Stimulated activated CD4-positive, alpha-beta T cell treated with anti-CD3 and anti-CD28 coated beads, Interleukin-15, amount 100 ng/mL, for 48 hours (primary cell): ENCODE measurements around the gene RIMKLB.
"Not testable (repeated sequence)": the region's sequence is repeated elsewhere in the genome, so short reads cannot be mapped to it uniquely, and the experiment has no call there.

ENCODE experiments used
- DNase-seq, 2 donors: peaks; one replicate each; pipeline ENCODE4 v3.0.0-alpha.2; 2020; ENCODE audit warnings: low read depth in 2 of 2

RIMKLB gene

DNA sequence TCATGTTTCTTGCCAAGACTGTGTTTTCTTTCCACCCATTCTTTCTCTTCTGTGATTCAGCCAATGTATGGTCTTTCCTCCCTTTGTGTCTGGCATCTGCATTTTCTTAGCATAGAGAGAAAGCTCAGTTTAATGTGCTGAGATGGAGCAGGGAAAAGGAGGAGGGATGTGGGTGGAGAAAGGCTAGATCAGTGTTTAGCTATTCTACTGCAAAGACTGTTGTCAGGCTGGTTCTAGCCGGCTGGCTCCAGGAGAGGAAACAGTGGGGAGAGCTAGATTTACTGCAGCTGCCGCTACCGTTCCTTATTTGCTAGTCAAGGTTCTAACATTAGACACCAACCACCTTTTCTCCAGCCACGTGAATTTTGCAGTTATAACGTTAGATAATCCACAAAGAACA lies 5.2 kb upstream of the RIMKLB start:
- no peak for DNase-seq

DNA sequence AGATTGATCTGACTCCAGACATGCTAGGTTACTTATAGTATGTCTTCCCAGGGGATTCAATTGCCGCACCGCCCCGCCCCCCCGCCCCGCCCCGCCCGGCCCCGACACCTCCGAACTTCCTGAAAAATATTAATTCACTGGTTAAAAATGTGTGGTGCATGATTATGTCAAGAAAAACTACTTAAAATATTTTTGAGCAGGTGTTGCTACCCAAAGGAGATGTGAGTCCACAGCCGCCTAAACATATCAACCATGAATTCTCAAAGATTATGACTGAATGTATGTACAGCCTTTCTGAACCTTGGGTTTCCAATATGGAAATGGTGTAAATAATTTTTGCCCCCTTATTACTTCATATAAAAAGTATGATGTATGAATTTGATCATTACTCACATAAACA lies 2.7 kb upstream of the RIMKLB start:
- no peak for DNase-seq

DNA sequence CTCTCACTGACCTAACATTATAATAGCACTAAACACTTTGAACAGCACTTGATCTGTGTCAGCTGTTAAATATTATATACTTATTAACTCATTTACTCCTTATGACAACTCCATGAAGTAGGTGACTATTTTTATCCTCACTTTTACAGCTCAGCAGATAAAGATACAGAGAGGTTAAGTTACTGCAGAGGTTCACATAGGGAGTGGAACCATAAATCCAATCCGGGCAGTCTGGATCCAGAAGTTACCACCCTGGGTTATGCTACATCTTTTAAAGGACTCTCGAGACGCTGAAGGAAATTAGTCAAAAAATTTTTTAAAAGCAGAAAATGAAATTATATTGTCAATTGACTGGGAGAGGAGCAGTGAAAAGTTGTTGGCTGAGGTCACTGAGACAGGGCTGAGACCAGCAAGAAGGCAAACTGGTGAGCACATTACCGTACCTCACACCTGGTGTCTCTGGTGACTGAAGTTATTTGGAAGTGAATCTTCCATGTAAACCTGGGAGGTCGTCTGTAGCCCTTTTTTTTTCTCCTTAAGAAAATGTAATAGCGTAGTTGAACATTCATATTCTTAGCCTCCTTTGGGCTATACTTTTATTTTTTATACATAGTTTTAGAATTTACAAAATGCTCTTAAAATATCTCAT lies 1.2 kb upstream of the RIMKLB start:
- DNase-seq: no peak

DNA sequence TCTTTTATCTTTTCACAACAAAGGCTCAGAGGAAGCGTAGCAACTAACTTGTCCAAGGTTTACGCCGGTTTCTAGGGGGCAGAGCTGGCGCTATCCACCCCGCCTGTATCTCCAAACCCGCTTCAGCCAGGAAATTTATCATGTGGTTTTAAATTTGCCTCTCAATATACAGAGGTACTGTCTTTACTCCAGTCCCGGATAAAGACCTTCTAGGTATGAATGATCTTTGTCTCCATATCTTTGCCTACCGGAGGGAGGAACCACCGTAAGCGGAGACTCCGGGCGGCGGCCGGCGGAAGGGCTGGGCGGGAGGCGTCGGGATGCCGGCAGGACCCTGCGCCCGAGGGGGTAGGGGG lies 693 bp upstream of the RIMKLB start:
- no peak for DNase-seq

DNA sequence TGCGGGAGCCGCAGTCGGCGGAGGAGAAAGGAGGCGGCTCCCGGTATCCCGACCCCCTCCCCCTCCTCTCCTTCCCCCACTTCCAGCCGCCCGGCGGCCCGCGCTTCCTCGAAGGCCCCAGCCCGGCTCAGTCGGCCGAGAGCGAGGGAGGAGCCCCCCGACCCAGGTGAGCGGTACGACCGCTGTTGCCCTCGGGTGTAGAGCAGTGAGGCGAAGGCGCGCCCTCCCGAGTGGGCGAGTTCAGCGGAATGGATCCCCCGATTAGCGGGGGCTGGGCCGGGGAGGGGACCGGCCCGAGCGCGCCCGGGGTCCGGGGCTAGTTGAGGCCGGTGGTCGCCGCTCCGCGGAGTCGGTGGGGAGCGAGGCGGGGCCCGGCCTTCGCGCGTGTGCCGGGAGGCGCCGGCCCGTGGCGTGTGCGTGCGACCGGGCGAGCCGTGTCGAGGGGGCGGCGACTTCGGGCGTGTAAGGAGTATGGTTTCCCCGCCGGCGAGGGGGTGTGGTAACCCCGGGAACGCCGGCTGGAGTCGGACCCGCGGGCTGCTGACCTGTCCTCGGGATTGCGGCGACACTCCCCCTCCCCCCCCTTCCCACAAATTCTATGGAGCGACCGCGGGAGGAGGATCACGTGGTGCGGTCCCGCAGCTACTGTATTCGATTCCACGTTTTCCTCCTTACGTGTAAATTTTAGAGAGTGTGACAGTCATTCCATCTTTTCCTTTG lies 501 bp downstream of the RIMKLB start:
- DNase-seq: peak in 1 of 2 donors; percentile 22

DNA sequence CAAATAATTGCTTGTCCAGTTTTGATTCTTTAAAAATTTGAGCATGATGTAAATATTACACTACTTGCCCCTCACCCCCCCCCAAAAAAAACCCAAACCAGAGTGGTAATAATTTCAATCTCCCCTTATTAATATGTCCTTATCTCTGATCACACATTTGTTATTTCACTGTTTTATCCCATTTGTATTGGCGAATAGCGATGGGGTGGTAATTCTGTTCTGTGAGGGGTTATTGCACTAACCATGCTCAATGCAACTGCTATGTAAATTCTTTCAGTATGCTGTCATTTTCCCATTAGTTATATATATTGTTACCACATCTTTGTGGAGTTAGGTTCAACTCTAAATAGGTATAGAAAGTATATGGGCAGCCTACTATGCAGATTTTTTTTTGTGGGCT lies 1.1 kb downstream of the RIMKLB start:
- DNase-seq: no peak

DNA sequence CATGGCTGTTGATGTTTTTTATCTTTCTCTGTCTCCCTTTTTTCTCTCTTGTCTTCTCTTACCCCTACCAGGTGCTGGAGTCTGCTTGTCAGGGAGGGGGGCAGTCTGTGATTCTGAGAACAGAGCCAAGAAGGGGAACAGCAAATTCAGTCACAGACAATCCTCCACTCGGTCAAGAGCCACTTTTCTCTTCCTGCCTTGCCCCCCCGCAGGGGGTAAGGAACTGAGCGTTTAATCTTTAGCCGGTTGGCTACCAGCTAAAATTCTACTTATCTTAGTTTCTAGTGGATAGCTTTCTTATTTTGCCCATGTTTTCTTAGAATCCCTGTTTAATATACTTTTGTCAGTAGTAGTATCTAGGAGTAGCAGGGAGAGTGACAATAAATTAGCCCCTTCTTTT lies 1.9 kb downstream of the RIMKLB start:
- no peak for DNase-seq

DNA sequence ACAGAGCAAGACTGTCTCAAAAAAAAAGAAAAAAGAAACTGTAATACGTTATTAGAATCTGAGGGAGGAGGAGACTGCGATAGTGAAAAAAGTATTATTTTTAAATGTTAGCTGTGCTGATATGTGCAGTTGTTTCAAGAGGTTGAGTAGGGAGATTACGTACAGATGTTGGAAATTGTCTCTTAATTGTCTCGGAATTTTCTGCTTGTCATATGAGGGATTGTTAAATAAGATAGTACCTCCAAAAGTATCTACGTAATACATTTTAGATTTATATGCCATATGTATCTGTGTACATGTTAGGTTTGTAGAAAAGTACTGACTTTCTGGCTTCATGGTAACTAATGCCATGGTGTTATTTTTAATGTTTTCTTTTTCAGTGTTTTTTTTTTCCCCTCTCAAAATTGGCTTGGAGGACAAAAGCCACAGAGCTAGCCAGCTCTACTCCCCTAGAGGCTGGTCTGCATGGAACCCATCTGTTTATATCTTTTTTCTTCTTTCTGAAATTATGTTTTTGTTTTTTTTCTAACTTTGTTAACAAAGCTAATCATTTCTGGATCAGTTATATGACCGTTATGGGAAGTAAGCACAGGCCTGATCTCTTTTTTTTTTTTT lies 3.4 kb downstream of the RIMKLB start:
- DNase-seq: no peak

DNA sequence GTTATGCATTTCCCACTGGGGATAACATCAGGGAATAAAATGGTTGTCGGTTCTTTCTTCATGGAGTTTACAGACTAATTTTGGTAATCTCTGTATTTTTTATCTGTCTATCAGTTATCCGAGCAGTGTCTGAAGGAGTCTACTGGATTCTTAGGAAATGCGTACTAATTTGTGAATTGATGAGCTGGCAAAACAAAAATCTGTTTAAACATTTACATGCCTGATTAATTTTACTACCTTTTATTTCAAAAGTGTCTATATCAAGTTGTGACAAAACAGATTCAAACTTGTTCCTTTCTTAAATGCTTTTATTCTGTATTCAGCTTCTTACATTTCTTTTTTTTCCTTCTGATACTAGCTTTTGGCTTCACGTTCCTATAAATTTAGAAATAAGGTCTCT lies 4.4 kb downstream of the RIMKLB start:
- DNase-seq: no peak

DNA sequence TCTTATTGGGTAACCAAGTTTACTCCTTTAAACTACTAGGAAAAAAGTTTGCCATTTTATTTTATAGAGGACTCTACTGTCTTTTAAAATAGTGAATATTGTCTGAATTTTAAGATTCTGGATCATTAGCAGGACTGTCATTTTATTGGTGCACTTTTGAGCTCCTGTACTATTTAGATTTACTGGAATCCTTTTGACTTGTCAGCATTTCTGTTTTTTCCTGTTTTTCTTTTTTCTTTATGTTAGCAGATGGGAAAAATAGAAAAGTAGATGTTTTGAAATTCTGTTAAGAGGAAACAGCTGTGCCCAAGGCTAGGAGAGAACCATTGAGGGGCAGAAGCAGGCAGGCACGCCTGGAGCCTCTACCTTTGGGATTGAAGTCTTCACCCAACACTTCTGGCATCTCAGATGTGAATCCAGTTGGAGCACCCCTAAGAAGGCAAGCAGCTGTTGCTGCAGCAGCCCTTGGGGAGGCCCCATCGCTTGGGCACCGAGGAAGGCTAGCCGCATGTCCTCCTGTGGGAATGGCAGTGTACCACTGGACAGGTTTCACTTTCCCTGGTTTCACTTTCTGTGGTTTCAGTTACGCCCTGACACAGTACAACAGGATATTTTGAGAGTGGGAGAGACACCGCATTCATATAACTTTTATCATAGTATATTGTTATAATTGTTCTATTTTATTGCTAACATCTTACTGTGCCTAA lies 11.5 kb downstream of the RIMKLB start:
- DNase-seq: no peak

DNA sequence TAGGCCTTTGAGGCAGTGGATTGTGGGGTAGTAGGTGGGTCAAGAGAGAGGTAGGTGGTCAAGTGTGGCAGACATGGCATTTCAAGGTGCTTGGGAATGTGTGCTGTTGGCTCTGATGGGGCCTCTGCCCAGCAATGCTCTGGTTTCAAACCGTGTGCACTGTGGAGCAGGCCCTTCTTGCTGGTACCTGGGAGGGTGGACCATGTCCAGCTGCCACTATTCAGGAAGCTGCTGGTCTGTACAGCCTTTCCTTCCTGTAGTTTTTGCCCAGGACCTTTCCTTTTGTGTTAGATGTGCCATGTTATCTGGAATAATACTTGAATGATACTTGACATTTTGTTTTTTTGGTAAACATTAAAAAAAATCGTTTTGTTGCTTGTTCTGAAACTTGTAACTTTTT lies 14.8 kb downstream of the RIMKLB start:
- no peak for DNase-seq

DNA sequence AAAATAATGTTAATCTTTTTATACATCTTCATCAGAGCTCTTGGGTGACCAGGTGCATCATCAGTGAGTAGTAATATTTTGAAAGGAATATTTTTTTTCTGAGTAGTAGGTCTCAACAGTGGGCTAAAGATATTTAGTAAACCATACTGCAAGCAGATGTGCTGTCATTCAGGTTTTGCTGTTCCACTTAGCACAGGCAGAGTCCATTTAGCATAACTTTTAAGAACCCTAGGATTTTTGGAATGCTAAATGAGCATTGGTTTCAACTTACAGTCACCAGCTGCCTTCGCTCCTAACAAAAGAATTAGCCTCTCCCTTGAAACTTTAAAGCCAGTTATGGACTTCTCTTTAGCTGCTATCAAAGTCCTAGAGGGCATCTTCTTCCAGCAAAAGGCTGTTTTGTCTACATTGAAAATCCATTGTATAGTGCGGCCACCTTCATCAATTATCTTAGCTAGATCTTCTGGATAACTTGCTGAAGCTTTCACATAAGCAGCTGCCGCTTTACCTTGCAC lies 24.6 kb downstream of the RIMKLB start:
- DNase-seq: no peak

DNA sequence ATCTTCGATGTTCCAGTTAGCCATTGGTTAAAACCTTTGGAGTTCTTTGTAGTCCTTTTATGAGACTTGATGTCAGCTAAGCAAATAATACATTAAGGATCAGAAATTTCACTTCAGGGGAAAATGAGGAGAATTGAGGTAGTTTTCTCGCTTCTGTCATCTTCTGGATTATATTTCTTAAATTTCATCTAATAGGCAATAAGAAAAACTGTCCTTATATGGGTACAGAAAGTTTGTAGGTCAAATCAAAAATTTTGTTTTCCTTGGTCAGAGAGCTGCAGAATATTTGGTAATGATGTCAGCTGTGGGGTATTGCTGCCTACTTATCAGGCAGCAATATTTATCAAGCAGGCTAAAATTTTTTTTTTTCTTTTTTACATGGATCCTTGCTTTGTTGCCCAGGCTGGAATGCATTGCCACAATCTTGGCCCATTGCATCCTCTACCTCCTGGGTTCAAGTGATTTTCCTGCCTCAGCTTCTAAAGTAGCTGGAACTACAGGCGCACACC lies 37.1 kb downstream of the RIMKLB start:
- DNase-seq: no peak

DNA sequence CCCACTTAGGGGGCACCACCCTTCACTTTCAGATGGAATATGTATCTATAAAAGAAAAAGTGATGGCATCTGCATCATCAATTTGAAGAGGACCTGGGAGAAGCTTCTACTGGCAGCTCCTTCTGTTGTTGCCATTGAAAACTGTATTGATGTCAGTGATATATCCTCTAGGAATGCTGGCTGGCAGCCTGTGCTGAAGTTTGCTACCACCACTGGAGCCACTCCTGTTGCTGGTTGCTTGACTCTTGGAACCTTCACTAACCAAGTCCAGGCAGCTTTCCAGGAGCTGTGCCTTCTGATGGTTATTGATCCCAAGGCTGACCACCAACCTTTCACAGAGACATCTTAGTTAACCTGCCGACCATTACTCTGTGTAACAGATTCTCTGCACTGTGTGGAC lies 44.7 kb downstream of the RIMKLB start:
- DNase-seq: no peak

DNA sequence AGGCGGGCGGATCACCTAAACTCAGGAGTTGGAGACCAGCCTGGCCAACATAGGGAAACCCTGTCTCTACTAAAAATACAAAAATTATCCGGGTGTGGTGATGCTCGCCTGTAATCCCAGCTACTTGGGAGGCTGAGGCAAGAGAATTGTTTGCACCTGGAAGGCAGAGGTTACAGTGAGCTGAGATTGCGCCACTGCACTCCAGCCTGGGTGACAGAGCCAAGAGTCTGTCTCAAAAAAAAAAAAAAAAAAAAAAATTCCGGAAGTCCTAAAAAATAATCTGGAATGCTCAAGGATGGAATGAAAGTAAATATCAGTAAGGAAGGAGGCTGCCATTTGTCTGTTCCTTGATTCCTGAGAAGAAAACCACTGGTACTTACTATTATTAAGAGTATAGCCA lies 45.3 kb downstream of the RIMKLB start:
- not testable (repeated sequence) for DNase-seq

DNA sequence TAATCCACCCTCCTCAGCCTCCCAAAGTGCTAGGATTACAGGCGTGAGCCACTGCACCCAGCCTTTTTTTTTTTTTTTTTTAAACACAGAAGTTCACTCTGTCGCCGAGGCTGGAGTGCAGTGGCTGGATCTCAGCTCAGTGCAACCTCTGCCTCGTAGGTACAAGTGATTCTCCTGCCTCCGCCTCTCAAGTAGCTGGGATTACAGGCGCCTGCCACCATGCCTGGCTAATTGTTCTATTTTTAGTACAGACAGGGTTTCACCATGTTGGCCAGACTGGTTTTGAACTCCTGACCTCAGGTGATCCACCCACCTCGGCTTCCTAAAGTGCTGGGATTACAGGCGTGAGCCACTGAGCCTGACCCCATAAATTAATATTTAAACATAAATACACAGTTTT lies 47.8 kb downstream of the RIMKLB start:
- DNase-seq: not testable (repeated sequence)

DNA sequence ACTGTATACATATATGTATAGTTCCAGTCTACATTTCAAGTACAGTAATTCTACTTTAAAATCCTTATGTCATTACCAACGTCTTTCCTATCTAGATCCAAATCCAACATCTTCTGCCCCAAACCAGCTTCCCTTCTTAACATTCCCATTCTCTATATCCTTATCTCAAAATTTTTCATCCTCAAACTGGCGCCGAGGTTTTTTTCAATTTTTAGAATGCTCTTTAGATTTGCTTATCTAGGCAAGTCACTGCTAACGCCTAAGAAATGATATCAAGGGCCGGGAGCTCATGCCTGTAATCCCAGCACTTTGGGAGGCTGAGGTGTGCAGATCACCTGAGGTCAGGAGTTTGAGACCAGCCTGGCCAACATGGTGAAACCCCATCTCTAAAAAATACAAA lies 48.3 kb downstream of the RIMKLB start:
- no peak for DNase-seq

DNA sequence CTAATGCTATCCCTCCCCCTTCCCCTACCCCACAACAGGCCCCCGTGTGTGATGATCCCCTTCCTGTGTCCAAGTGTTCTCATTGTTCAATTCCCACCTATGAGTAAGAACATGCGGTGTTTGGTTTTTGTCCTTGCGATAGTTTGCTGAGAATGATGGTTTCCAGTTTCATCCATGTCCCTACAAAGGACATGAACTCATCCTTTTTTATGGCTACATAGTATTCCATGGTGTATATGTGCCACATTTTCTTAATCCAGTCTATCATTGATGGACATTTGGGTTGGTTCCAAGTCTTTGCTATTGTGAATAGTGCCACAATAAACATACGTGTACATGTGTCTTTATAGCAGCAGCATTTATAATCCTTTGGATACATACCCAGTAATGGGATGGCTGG lies 62.3 kb downstream of the RIMKLB start:
- not testable (repeated sequence) for DNase-seq

DNA sequence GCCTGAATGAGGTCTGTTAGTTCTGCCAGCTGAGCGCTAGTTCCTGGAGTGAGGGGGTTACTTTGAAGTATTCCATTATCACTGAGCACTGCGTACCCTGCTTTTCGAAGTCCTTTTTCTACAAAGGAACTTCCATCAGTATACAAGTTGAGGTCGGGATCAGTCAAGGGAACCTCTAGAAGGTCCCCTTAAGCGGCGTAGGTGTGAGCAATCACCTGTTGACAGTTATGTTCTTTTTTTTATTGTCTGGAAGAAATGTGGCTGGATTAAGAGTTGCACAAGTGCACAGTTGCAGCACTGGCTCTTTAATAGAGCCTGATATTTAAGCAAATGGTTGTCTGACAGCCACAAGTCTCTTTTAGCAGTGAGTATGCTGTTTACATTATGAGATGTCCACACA lies 64.9 kb downstream of the RIMKLB start:
- not testable (repeated sequence) for DNase-seq

DNA sequence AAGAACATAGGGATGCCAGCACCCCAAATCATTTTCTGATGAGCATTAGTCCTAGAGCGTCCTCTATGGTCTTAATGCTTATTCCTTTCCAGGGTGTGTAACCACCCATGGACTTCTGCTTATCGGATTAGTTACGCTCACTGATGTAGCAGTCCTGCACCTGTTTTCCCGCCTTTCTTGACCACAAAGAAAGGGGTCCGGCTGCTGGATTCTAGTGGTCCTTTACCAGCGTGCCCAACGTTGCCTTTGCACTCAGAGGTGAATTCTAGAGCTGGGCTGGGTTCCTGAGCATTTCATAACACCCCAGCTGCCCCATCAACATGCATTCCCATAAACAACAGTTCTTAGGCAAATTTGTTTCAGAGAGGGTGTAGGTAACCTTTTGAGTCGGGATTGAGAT lies 68.3 kb downstream of the RIMKLB start:
- DNase-seq: not testable (repeated sequence)

DNA sequence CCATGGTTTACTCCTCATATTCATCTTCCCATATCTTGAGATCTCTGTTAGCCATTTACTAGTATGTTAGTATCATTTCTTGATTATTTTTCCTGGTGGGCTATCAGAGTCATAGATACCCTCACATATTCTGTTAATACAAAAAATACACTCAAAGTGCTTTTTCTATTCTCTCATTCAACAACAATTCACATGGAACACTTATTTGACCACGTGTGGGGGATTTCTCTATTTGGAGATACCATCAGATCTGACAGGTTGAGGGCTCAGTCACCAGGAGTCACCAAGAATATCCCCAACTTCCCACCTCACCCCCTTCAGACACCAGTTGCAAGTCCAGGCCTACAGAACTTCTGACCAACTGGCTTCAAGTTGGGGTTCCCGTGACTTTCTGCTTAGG lies 72.7 kb downstream of the RIMKLB start:
- DNase-seq: no peak

DNA sequence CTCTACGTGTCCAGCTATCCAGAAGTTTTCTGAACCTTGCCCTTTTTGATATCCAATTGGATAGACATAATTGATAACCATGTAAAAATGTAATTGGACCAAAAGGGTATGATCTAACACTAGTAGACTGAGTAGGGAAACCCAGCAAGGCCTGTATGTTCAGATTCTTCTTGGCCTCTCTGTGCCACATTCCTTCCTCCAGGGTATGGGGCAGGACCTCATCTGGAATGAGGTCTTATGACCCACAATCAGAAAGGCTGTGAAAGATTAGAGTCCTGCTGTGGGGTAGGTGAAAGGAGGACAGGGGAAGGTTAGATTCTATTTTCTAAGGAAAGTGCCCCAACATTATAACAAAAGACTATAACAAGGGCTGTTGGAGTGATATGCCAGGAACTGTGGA lies 73.3 kb downstream of the RIMKLB start:
- DNase-seq: no peak
